Activated T-cell treated with anti-CD3 and anti-CD28 coated beads, Interleukin-2, amount 50 U/mL, for 48 hours (primary cell): ENCODE data around the gene SUN3.
"Not testable (repeated sequence)": the region's sequence is repeated elsewhere in the genome, so short reads cannot be mapped to it uniquely, and the experiment has no call there.

ENCODE experiments used
- DNase-seq, 2 experiments: peaks; one replicate each; pipeline ENCODE4 v3.0.0-alpha.2; 2020

SUN3 gene

DNA sequence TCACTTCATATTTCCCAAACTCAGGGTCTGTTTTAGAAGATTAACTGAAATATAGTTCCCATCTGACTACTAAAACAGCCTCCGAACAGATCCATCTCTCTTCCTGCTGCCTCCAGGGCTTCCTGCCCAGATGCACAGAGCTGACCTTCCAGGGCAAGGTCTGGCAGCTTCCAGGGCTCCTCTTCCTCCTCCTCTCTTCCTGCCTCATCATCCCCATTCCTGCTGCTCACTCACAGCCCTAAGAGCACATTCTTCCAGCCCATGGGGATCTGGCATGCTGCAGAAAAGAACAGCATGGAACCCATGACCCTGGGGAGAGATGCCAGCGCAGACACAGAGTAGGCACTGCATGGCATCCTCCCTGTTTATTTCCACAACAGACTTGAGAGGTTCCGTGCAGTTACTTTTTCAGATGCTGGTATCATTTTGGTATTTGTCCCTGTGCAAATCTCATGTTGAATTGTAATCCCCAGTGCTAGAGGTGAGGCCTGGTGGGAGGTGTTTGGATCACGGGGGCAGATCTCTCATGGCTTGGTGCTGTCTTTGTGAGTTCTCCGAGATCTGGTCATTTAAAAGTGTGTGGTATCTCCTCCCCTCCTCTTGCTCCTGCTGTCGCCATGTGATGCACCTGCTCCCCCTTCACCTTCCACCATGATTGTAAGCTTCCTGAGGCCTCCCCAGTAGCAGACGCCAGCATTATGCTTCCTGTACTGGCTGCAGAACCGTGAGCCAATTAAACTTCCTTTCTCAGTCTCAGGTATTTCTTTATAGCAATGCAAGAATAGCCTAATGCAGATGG lies 85.0 kb downstream of the SUN3 start:
- no peak for DNase-seq

DNA sequence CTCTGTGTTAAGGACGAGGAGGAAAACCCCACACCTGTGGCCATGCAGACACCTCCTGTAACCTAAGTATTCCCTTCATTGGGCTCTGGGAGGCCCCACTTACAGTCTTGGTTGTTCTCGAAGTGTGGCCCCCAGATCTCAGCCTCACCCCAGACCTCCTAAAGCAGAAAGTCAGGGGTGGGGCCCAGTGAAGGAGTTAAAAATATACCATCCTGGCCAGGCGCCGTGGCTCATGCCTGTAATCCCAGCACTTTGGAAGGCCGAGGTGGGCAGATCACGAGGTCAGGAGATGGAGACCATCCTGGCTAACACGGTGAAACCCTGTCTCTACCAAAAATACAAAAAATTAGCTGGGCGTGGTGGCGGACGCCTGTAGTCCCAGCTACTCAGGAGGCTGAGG lies 86.3 kb downstream of the SUN3 start:
- DNase-seq, result not testable (repeated sequence)

DNA sequence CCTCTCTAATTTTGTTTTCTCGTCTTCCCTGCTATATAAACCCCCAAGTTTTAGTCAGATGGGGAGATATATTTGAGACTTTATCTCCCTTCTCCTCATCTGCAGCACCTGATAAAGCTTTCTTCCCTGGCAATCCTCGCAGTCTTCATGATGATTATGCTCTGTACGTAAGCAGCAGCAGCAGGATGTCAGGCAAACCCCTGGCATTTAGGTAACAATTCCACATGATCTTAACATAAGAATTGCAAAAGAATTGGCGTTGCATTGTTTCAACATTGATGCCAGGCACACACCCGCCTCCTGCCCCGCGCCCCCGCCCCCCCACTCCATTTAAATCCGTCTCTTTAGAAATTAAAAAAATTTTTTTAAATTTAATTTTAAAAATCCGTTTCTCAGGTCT lies 86.8 kb downstream of the SUN3 start:
- DNase-seq, result no peak

DNA sequence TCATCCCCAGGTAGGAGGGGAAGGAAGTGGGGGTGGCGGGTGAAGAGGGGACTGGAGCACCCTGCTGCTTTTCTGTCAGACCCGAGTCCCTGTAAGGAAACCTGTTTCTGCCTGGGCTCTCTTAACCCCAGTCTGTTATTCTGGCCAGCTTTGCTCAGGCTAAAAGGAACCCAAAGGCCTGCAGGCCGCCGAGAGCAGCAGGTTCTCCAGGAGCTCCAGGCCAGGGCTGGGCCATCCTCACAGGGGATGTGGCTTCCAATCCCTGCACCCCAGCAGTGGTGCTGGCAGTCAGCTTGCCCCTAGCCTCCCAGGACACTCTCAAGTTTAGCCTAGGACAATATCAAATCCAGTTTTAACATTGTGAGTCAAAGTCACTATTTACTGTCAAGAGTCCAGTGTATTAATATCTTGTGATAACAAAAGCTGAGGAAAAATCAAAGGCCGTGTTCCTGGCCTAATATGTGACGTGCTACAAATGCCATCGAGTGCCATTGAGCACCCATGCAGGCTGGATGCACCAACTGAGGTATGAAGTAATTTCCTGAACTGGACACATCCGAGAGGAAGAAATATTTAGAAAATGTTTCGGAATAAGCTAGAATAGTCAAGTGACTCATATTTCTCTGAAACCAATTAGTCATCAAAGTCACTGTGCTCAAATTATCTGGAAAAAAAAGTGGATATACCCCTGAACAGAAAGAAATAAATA lies 87.6 kb downstream of the SUN3 start:
- no peak for DNase-seq

DNA sequence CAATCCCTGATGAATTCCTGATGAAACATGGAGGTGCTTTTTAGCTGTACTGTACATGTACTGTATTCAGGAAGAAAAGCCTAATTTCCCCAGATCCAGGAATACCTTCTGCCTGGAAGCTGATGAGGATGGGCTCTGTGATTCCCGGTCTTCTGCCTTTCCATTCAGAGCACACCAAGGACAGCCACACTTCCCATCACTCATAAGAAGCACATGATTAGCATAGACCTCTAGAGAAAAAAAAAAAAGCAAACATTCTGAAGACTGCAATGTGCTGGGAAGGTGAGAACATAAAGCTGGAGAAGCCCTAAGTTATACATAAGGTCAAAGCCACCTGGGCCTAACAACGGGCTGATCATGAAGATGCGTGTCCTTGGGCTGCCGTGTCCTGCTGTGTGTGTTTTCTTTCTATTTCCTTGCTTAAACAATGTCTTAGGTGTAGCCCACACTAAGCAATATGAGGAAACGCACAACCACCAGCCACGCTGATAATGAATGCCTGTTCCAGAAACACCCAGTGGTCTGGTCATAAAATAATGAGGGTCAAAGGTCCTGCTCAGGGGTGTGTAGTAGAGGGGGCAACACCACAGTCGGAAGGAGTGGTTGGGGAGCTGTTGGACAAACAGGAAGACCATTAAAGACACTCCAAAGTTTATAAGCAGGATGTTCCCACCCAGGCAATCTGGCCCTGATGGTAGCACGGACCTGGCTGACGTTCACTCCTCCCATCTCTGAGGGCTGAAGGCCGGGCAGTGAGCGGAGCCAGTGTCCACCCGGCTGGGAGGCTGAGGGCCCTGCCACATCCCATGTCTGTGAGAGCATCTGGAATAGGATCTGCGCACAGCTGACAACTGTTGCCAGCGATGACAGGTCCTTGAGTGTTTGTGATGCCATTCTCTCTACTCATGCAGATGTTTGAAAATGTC lies 88.6 kb downstream of the SUN3 start:
- DNase-seq, result no peak

DNA sequence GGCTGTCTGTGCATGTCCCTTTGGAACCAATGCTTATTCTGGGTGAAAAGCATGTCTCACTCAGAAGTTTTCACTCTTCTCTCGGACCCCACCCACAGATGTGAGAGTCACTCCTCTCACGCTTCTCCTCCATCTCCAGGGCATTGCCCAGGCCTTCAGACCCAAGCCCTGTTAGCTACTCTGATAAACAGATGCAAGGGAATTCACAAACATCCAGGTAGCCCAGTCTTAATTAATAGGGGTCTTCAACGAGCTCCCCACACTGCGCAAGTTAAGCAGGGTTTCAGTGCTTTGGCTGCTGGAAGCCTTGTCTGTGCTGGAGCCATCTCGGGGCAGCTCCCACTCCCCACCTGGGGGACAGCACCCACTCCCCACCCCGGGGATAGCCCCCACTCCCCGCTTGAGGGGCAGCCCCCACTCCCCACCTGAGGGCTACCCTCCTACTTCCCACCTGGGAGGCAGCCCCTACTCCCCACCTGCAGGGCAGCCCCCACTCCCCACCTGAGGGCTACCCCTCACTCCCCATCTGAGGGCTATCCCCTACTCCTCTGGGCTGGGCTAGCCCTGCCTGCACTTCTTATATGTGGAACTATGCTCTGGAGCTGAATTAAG lies 89.4 kb downstream of the SUN3 start:
- no peak for DNase-seq

DNA sequence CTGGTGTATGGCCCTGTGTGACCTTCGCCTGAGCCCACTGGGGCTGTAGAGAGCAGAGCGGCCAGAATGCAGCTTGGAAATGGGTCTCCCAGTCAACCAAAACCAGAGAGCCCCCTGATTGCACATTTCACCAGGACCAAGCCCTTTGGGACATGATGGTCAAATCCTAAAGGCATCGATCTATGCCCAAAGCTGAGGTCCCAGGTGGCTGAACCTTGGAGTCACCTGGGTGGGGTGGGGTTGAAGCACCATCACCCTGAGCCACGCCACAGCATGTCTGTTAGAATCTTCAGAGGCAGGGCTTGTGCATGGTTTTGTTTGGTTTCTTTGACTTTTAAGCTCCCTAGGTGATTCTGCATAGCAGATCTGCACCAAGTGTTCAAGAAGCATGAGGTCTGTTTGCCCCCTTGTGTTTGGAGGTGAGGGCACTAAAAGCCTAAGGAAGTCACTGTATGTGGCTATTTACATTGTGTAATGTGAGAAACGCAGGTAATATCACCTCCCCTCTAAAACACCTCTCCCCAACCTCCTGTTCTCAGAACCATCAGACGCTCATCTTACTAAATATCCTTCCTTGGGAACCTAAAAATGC lies 90.2 kb downstream of the SUN3 start:
- DNase-seq, result no peak

DNA sequence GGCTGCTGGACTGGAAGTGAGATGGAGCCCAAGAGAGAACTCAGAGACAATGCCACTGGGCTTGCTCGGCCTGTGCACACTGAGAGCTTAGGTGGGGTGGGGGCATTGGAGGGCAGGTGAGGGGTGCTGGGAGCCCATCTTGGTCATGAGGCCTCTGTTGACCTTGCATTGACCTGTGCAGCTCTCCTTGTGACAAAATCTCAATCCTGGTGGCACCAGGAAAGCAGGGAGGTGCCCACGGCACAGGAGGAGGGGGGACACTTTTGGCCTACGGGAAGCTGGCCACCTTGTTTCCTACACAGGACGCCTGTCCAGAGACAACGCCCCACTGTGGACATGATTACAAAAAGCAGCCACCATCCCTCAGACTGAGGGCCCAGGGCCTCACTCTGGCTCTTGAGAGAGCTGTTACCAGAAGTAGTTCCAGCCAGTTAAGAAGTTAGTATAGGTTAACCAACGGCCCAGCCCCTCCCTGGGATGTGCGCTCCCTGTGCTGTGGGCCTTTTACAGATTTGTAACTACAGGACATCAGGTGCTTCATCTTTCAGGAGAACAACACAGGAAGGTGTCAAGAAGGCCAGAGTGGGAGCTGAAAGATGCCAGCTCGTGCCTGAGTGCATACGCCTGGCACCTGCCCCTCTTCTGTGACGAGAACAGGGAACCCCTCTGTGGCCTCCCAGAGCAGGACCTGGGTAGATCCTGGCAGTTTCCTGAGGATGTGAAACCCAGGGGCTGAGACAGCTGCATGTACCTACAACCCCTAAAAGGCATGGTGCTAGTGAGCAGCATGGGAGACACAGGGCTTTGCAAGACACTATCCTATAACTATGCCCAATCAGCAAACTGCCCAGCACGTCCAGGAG lies 91.0 kb downstream of the SUN3 start:
- no peak for DNase-seq
